ENCODE results near the gene HP.
A peak's percentile ranks its signal among the peaks of the same experiment; 100 is the strongest.
"Not testable (repeated sequence)": the region's sequence is repeated elsewhere in the genome, so short reads cannot be mapped to it uniquely, and the experiment has no call there.

The HP gene

GRCh38 chr16:72054254-72054847, at the start of gene HP:
TSS of gene HP (plus strand) at chr16:72054505. CDS start at chr16:72054653, 148 bp downstream.
- in situ Hi-C loops (cut with MboI; ENCODE audit: low pct_unique_long_range_greater_than_20kb, low sequenced_read_pairs), result not testable (repeated sequence)
- peak; percentile 33 for DNase-seq

GRCh38 chr16:72008065-72008423, 46.3 kb upstream of the HP start:
- DNase-seq; in situ Hi-C loops (cut with MboI; ENCODE audit: low pct_unique_long_range_greater_than_20kb, low sequenced_read_pairs): not testable (repeated sequence)

- in situ Hi-C loops (cut with MboI; ENCODE audit: low pct_unique_long_range_greater_than_20kb, low sequenced_read_pairs), result no loop called here
Observed at GRCh38 chr16:72008424-72009216, 45.7 kb upstream of the HP start, which contains the start of gene DHODH. TSS of gene DHODH (plus strand) at chr16:72008744. CDS start at chr16:72008765, 21 bp downstream.

GRCh38 chr16:72009779-72010178, 44.5 kb upstream of the HP start:
- no peak for DNase-seq
- in situ Hi-C loops (cut with MboI; ENCODE audit: low pct_unique_long_range_greater_than_20kb, low sequenced_read_pairs), result no loop called here

More at GRCh38 chr16:72008424-72009216, 45.7 kb upstream of the HP start, which contains the start of gene DHODH:
- peak; percentile 99 for DNase-seq

GRCh38 chr16:72012607-72013006, 41.7 kb upstream of the HP start:
- no peak for DNase-seq
- in situ Hi-C loops (cut with MboI; ENCODE audit: low pct_unique_long_range_greater_than_20kb, low sequenced_read_pairs), result no loop called here

- DNase-seq, result no peak
- in situ Hi-C loops (cut with MboI; ENCODE audit: low pct_unique_long_range_greater_than_20kb, low sequenced_read_pairs), result no loop called here
Observed at GRCh38 chr16:72013389-72013788, 40.9 kb upstream of the HP start.

GRCh38 chr16:72013888-72014581, 40.3 kb upstream of the HP start:
- in situ Hi-C loops (cut with MboI; ENCODE audit: low pct_unique_long_range_greater_than_20kb, low sequenced_read_pairs), result no loop called here
- peak; percentile 49 for DNase-seq

- in situ Hi-C loops (cut with MboI; ENCODE audit: low pct_unique_long_range_greater_than_20kb, low sequenced_read_pairs), result no loop called here
- no peak for DNase-seq
Observed at GRCh38 chr16:72014675-72015074, 39.6 kb upstream of the HP start.

GRCh38 chr16:72015124-72015523, 39.2 kb upstream of the HP start:
- no peak for DNase-seq
- in situ Hi-C loops (cut with MboI; ENCODE audit: low pct_unique_long_range_greater_than_20kb, low sequenced_read_pairs), result no loop called here

GRCh38 chr16:72018470-72018869, 35.8 kb upstream of the HP start:
- in situ Hi-C loops (cut with MboI; ENCODE audit: low pct_unique_long_range_greater_than_20kb, low sequenced_read_pairs), result no loop called here

GRCh38 chr16:72021043-72021442, 33.3 kb upstream of the HP start:
- in situ Hi-C loops (cut with MboI; ENCODE audit: low pct_unique_long_range_greater_than_20kb, low sequenced_read_pairs), result no loop called here
- no peak for DNase-seq

More at GRCh38 chr16:72018470-72018869, 35.8 kb upstream of the HP start:
- no peak for DNase-seq

- DNase-seq, result no peak
- in situ Hi-C loops (cut with MboI; ENCODE audit: low pct_unique_long_range_greater_than_20kb, low sequenced_read_pairs), result no loop called here
Observed at GRCh38 chr16:72022127-72022526, 32.2 kb upstream of the HP start.

- in situ Hi-C loops (cut with MboI; ENCODE audit: low pct_unique_long_range_greater_than_20kb, low sequenced_read_pairs), result no loop called here
- no peak for DNase-seq
Observed at GRCh38 chr16:72023962-72024361, 30.3 kb upstream of the HP start.

GRCh38 chr16:72024862-72025382, 29.4 kb upstream of the HP start:
- DNase-seq, result no peak
- in situ Hi-C loops (cut with MboI; ENCODE audit: low pct_unique_long_range_greater_than_20kb, low sequenced_read_pairs), result no loop called here

GRCh38 chr16:72025404-72026114, 28.7 kb upstream of the HP start:
- in situ Hi-C loops (cut with MboI; ENCODE audit: low pct_unique_long_range_greater_than_20kb, low sequenced_read_pairs), result no loop called here

GRCh38 chr16:72027669-72028378, 26.5 kb upstream of the HP start:
- in situ Hi-C loops (cut with MboI; ENCODE audit: low pct_unique_long_range_greater_than_20kb, low sequenced_read_pairs), result no loop called here
- DNase-seq, result no peak

More at GRCh38 chr16:72025404-72026114, 28.7 kb upstream of the HP start:
- no peak for DNase-seq

GRCh38 chr16:72029567-72030271, 24.6 kb upstream of the HP start:
- in situ Hi-C loops (cut with MboI; ENCODE audit: low pct_unique_long_range_greater_than_20kb, low sequenced_read_pairs), result no loop called here
- DNase-seq, result no peak

- in situ Hi-C loops (cut with MboI; ENCODE audit: low pct_unique_long_range_greater_than_20kb, low sequenced_read_pairs), result no loop called here
- DNase-seq, result no peak
Observed at GRCh38 chr16:72033437-72033836, 20.9 kb upstream of the HP start.

Measured in KBM-7 (cell line).